Breast epithelium (tissue), 4 donors: ENCODE data around the gene NXN. TPM values are rescaled to one million over a fixed set of nuclear protein-coding genes. Genes with fewer than 3 reads are reported as not detected.
"Not testable (repeated sequence)": the region's sequence is repeated elsewhere in the genome, so short reads cannot be mapped to it uniquely, and the experiment has no call there.

ENCODE experiments used
- DNase-seq, 2 donors: peaks; one replicate each; pipeline ENCODE4 v3.0.0-alpha.2; 2019; ENCODE audit warnings: low spot score in 2 of 2
- H3K27ac ChIP-seq, 2 donors: fragments of 200-600 bp; sonication (generic) in 1 of 2; one replicate each; pipeline ENCODE4 v1.5.1; 2016 to 2019; ENCODE audit warnings: mild to moderate bottlenecking in 1 of 2
- H3K27me3 ChIP-seq, 2 donors: fragments of 200-600 bp; sonication (generic) in 1 of 2; one replicate each; pipeline versions ENCODE4 v1.5.1 to v1.6.0; 2017 to 2019; ENCODE audit warnings: control low read depth in 1 of 2, mild to moderate bottlenecking in 1 of 2
- H3K36me3 ChIP-seq: fragments of 200-600 bp; one replicate; pipeline ENCODE4 v1.5.1; 2019
- H3K4me1 ChIP-seq, 2 donors: fragments of 200-600 bp; sonication (generic); one replicate each; pipeline ENCODE4 v1.5.1; 2016 to 2019; ENCODE audit warnings: control low read depth in 1 of 2
- H3K4me3 ChIP-seq, 3 donors: fragments of 200-600 bp; sonication (generic); 1 replicate in 2 of 3; 2 replicates in 1 of 3; pipeline ENCODE4 v1.5.1; 2016 to 2019; ENCODE audit warnings: mild to moderate bottlenecking in 3 of 3, moderate library complexity in 2 of 3
- H3K9me3 ChIP-seq, 2 donors: fragments of 200-600 bp; sonication (generic) in 1 of 2; one replicate each; pipeline ENCODE4 v1.5.1; 2016 to 2019; ENCODE audit warnings: control low read depth in 1 of 2
- CTCF ChIP-seq, 3 donors: fragments of 450-650 bp; IDR thresholded peaks; one replicate each; pipeline ENCODE4 v1.5.1; 2016 to 2017; ENCODE audit warnings: antibody characterized with exemption in 3 of 3, mild to moderate bottlenecking in 3 of 3, moderate library complexity in 3 of 3
- POLR2A ChIP-seq: fragments of 450-650 bp; IDR thresholded peaks from one replicate; pipeline ENCODE4 v1.6.1; 2016; ENCODE audit warnings: antibody characterized with exemption, mild to moderate bottlenecking, moderate library complexity
- POLR2AphosphoS5 ChIP-seq, 3 donors: sonication (generic); formaldehyde crosslinking; IDR thresholded peaks; one replicate each; pipeline ENCODE4 v1.6.1; 2017; ENCODE audit warnings: antibody characterized with exemption in 3 of 3
- intact Hi-C: fragments of 100-400 bp; cut with DNase I; formaldehyde crosslinking; loops from one replicate; pipeline ENCODE4 v1.15.1; 2023; ENCODE audit warnings: low total_unique reads
- total RNA-seq, 3 donors: library from RNA; depleted of rRNA; stranded (reverse); fragments of >200 nt; gene quantifications; one replicate each; pipeline ENCODE4 v1.1.0, GENCODE V29; 2016

NXN gene
- total RNA-seq, 3 donors from 2014 or later, result 9.3 to 14.3 (median 12.8) TPM

GRCh38 chr17:834136-834535 is 145.4 kb downstream of the NXN start:
- no peak for DNase-seq

GRCh38 chr17:830950-831349 is 148.6 kb downstream of the NXN start:
- TF ChIP-seq POLR2A (no peak), CTCF (IDR thresholded peaks at IDR 0.05) (no peak), POLR2AphosphoS5 (IDR thresholded peaks at IDR 0.05) (no peak)
- H3K4me3 ChIP-seq, result no peak overlapping the region
- no peaks in the 10 kb centered on the region for H3K4me1 ChIP-seq
- no peaks in the 10 kb centered on the region for H3K9me3 ChIP-seq
- no peak for DNase-seq
- H3K27ac ChIP-seq, result no peak overlapping the region
- intact Hi-C loops, result no loop called here
- no peaks in the 10 kb centered on the region for H3K27me3 ChIP-seq
- no peaks in the 10 kb centered on the region for H3K36me3 ChIP-seq

More at GRCh38 chr17:834136-834535, 145.4 kb downstream of the NXN start:
- Histone ChIP-seq H3K4me1 (no peaks in the 10 kb centered on the region), H3K9me3 (no peaks in the 10 kb centered on the region), H3K36me3 (no peaks in the 10 kb centered on the region), H3K4me3 (no peak overlapping the region), H3K27me3 (no peaks in the 10 kb centered on the region), H3K27ac (no peak overlapping the region)
- intact Hi-C loops, result no loop called here
- no peak for TF ChIP-seq CTCF (IDR thresholded peaks at IDR 0.05)
- no peak for TF ChIP-seq POLR2A
- TF ChIP-seq POLR2AphosphoS5 (IDR thresholded peaks at IDR 0.05), result no peak

- Histone ChIP-seq H3K4me1 (no peaks in the 10 kb centered on the region), H3K4me3 (no peak overlapping the region), H3K27ac (no peak overlapping the region), H3K9me3 (no peaks in the 10 kb centered on the region), H3K27me3 (no peaks in the 10 kb centered on the region), H3K36me3 (no peaks in the 10 kb centered on the region)
- intact Hi-C loops, result no loop called here
- TF ChIP-seq POLR2AphosphoS5 (IDR thresholded peaks at IDR 0.05), result no peak
- no peak for TF ChIP-seq POLR2A
- TF ChIP-seq CTCF (IDR thresholded peaks at IDR 0.05), result no peak
- DNase-seq, result no peak
Measured at GRCh38 chr17:830381-830780, 149.2 kb downstream of the NXN start.

GRCh38 chr17:829614-830013 is 150.0 kb downstream of the NXN start:
- H3K27ac ChIP-seq, DNase-seq, H3K27me3 ChIP-seq, H3K36me3 ChIP-seq, H3K9me3 ChIP-seq, H3K4me1 ChIP-seq, H3K4me3 ChIP-seq, intact Hi-C loops: not testable (repeated sequence)

GRCh38 chr17:828761-829160 is 150.8 kb downstream of the NXN start:
- Histone ChIP-seq H3K27ac (no peak overlapping the region), H3K36me3 (no peaks in the 10 kb centered on the region), H3K4me3 (no peak overlapping the region), H3K27me3 (no peaks in the 10 kb centered on the region), H3K9me3 (no peaks in the 10 kb centered on the region), H3K4me1 (no peaks in the 10 kb centered on the region)
- no peak for DNase-seq
- intact Hi-C loops, result no loop called here
- TF ChIP-seq POLR2AphosphoS5 (IDR thresholded peaks at IDR 0.05), result no peak
- TF ChIP-seq CTCF (IDR thresholded peaks at IDR 0.05), result no peak
- no peak for TF ChIP-seq POLR2A

GRCh38 chr17:826778-827177 is 152.8 kb downstream of the NXN start:
- DNase-seq, result no peak
- Histone ChIP-seq H3K27me3 (no peaks in the 10 kb centered on the region), H3K9me3 (no peaks in the 10 kb centered on the region), H3K27ac (no peak overlapping the region), H3K4me3 (no peak overlapping the region), H3K4me1 (no peaks in the 10 kb centered on the region), H3K36me3 (no peaks in the 10 kb centered on the region)
- intact Hi-C loops, result no loop called here
- TF ChIP-seq POLR2A, result no peak
- no peak for TF ChIP-seq POLR2AphosphoS5 (IDR thresholded peaks at IDR 0.05)
- TF ChIP-seq CTCF (IDR thresholded peaks at IDR 0.05), result no peak
